ENCODE measurements around the gene SHF.

SHF gene

GRCh38 chr15:45186771-45187577 is 792 bp downstream of the SHF start (continued):
- TF ChIP-seq ZBTB8A (tag by site-specific recombination; IDR thresholded peaks at IDR 0.05) (no peak), PATZ1 (tag by site-specific recombination; IDR thresholded peaks at IDR 0.05) (0 out of 2 replicates have a peak, but pooled peaks have one; percentile 19), ZFHX2 (tag by site-specific recombination; conservative IDR thresholded peaks at IDR 0.05) (peak; percentile 57), ZNF549 (tag by site-specific recombination; IDR thresholded peaks at IDR 0.05) (no peak), ZNF513 (tag by site-specific recombination; IDR thresholded peaks at IDR 0.05) (peak; percentile 66; the same call in 1 of the 2 replicates), ZNF335 (tag by site-specific recombination; conservative IDR thresholded peaks at IDR 0.05) (0 out of 2 replicates have a peak, but pooled peaks have one; percentile 20), ZNF510 (tag by site-specific recombination; IDR thresholded peaks at IDR 0.05; ENCODE audit: insufficient replicate concordance) (no peak)

- no peaks in the 10 kb centered on the region for H3K9me3 ChIP-seq (ENCODE audit: control insufficient read depth, insufficient read depth, low read depth, low read length)
- TF ChIP-seq ZNF488 (tag by site-specific recombination; IDR thresholded peaks at IDR 0.05) (no peak), ZNF704 (tag by site-specific recombination; IDR thresholded peaks at IDR 0.05) (no peak), REPIN1 (tag by site-specific recombination; IDR thresholded peaks at IDR 0.05; ENCODE audit: low read depth) (no peak), ZNF398 (tag by site-specific recombination; IDR thresholded peaks at IDR 0.05) (no peak), SCRT1 (tag by site-specific recombination; IDR thresholded peaks at IDR 0.05; ENCODE audit: borderline replicate concordance) (peak; percentile 84; the same call in 1 of the 2 replicates), ZBTB1 (tag by site-specific recombination; IDR thresholded peaks at IDR 0.05) (no peak), ZNF416 (tag by site-specific recombination; IDR thresholded peaks at IDR 0.05) (no peak), ZNF341 (tag by site-specific recombination; IDR thresholded peaks at IDR 0.05; ENCODE audit: low read depth) (peak; percentile 10; the same call in 1 of the 2 replicates), ZBTB17 (tag by site-specific recombination; IDR thresholded peaks at IDR 0.05) (peak; percentile 58; the same call in 1 of the 2 replicates)
- H3K4me1 ChIP-seq (ENCODE audit: control insufficient read depth, insufficient read depth, low read length), result no peaks in the 10 kb centered on the region; the same call in 1 of the 2 replicates
- H3K36me3 ChIP-seq (ENCODE audit: control insufficient read depth in 2 of 2, insufficient read depth in 1 of 2, low read length in 2 of 2), result no peaks in the 10 kb centered on the region
- ChIA-PET CTCF (interaction anchor here (0.7 to 1.3 kb wide), 2 partner anchors 11 to 23 kb away, joined by 4 to 6 read pairs; no protein-coding TSS in a partner anchor), POLR2A (interaction anchor here (1.1 to 2.6 kb wide), 3 partner anchors 12 to 18 kb away, joined by 4 to 13 read pairs (median 5); no protein-coding TSS in a partner anchor)
- no peak overlapping the region for H3K27ac ChIP-seq (ENCODE audit: extremely low read depth, low read depth, low read length)
- no peak overlapping the region for H3K4me3 ChIP-seq (ENCODE audit: low read depth, low read length)
Measured at GRCh38 chr15:45185903-45186770, 1.6 kb downstream of the SHF start.
